PFSK-1 (cell line): ENCODE results near the gene NTM.

Experiments used
- POLR2AphosphoS5 ChIP-seq: IDR thresholded peaks from 2 replicates; pipeline ENCODE4 v1.6.1; 2012; ENCODE audit warnings: low read depth, mild to moderate bottlenecking, control low read depth, low read length, moderate library complexity
- TAF1 ChIP-seq: IDR thresholded peaks from 2 replicates; pipeline ENCODE4 v1.6.1; 2012; ENCODE audit warnings: low read length, control low read depth, borderline replicate concordance; ENCODE audit not compliant: insufficient read depth

DNA sequence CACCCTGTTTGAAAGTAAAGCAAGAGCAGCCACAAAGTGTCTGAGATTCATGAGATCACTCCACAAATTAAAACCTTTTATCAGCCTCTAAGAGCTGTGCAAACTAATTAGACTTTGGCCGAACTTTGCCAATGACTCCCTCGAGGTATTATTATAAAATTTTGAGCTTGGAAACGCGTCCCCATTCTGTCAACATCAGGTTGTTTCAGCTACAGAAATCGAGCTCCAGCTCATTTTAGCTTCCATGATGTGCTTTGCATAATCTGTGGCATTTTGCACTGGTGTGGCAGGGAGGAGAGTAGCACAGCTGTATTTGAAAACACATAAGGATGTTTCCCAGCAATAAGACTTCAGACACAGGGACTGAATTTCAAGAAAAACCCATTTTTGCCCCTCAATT is 872.2 kb downstream of the NTM start:
- TF ChIP-seq TAF1 (no peak), POLR2AphosphoS5 (no peak)
